ENCODE measurements around the gene VANGL2.

GRCh38 chr1:160363951-160364735, 36.2 kb upstream of the VANGL2 start:
- no peak for TF ChIP-seq CTCF (conservative IDR thresholded peaks at IDR 0.05)
- no peak for TF ChIP-seq ZFX (IDR thresholded peaks at IDR 0.05)

All from C4-2B (cell line).